ENCODE data around the gene HSPA1L. TPM values are rescaled to one million over a fixed set of nuclear protein-coding genes. Genes with fewer than 3 reads are reported as not detected.
A peak's percentile ranks its signal among the peaks of the same experiment; 100 is the strongest.

HSPA1L gene
- total RNA-seq, 2 donors from 2014 or later, result 0.33 to 1.0 TPM

DNA sequence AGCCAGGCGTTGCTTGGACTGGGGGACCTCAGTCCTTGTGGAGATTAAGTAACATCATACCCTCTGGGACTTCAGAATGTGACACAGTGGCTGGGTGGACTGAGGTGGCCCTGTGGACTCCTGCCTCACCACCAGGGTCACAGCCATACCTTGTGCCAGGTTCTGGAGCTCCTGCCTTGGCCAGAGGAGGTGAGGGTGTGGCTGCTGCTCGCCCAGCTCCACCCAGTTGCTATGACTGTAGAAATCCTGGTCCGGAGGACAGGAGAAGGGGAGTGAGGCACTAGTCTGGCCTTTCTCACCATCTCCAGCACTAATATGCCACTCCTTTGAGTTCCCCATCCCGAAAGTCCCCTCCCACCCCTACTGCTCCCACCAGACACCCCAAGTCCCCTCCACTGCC lies 39.9 kb downstream of the HSPA1L start:
- 54 to 56% methylated on average over 4 of the region's 4 CpGs for WGBS, 2 donors
- no peak for TF ChIP-seq POLR2A (IDR thresholded peaks at IDR 0.05)
- TF ChIP-seq, protein P1, sequence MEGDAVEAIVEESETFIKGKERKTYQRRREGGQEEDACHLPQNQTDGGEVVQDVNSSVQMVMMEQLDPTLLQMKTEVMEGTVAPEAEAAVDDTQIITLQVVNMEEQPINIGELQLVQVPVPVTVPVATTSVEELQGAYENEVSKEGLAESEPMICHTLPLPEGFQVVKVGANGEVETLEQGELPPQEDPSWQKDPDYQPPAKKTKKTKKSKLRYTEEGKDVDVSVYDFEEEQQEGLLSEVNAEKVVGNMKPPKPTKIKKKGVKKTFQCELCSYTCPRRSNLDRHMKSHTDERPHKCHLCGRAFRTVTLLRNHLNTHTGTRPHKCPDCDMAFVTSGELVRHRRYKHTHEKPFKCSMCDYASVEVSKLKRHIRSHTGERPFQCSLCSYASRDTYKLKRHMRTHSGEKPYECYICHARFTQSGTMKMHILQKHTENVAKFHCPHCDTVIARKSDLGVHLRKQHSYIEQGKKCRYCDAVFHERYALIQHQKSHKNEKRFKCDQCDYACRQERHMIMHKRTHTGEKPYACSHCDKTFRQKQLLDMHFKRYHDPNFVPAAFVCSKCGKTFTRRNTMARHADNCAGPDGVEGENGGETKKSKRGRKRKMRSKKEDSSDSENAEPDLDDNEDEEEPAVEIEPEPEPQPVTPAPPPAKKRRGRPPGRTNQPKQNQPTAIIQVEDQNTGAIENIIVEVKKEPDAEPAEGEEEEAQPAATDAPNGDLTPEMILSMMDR (IDR thresholded peaks at IDR 0.05), result no peak
- Histone ChIP-seq H3K9me3 (no peaks in the 10 kb centered on the region), H3K27ac (peak overlapping the region in 1 of 4 donors; percentile 12), H3K27me3 (no peaks in the 10 kb centered on the region), H3K4me1 (peaks cover 23% of the 10 kb centered on the region), H3K36me3 (replicated peaks in 1 of 2; ENCODE audit: insufficient read depth in 1 of 2, low read depth in 2 of 2) (peaks cover 4 to 8% of the 10 kb centered on the region in 2 donors), H3K4me3 (no peak overlapping the region)
- ATAC-seq (no peak), DNase-seq (peak in 1 of 4 donors; percentile 49)
- intact Hi-C loops (cut with DNase I), result no loop called here

DNA sequence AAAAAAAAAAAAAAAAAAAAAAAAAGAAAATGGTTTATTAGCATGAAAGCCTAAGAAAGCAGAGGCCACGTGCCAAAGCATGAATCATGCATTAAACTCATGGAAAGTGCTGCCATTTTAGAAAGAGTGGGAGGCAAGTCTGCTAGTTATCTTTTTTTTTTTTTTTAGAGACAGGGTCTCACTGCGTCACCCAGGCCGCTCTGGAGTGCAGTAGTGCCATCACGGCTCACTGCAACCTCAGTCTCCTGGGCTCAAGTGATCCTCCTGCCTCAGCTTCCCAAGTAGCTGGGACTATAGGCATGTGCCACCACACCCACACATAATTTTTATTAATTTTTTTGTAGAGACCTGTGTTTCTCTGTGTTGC lies 43.1 kb downstream of the HSPA1L start:
- TF ChIP-seq, protein P1 (IDR thresholded peaks at IDR 0.05), result no peak
- TF ChIP-seq POLR2A (IDR thresholded peaks at IDR 0.05), result no peak

DNA sequence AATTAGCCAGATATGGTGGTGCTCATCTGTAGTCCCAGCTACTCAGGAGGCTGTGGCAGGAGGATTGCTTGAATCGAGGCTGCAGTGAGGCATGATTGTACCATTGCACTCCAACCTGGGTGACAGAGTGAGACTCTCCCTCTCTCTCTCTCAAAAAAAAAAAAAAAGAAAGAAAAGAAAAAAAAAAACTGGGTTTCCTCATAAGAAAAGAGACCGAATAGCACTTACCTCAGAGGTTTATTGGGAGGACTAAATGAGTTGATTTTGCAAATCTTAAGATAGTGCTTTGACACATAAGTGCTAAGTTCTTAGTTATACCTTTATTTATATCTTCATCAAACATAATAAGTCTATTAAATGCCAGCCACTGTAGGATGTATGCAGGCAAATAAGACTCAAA lies 44.2 kb downstream of the HSPA1L start:
- H3K4me1 ChIP-seq, result peaks cover 9% of the 10 kb centered on the region
- H3K27ac ChIP-seq, result no peak overlapping the region
- intact Hi-C loops (cut with DNase I), result no loop called here
- H3K4me3 ChIP-seq, result no peak overlapping the region
- ATAC-seq, result no peak
- TF ChIP-seq, protein P1 (IDR thresholded peaks at IDR 0.05), result no peak
- TF ChIP-seq POLR2A (IDR thresholded peaks at IDR 0.05), result no peak
- H3K9me3 ChIP-seq, result no peaks in the 10 kb centered on the region
- DNase-seq, result no peak
- H3K36me3 ChIP-seq (replicated peaks in 1 of 2; ENCODE audit: insufficient read depth in 1 of 2, low read depth in 2 of 2), result no peaks in the 10 kb centered on the region
- no peaks in the 10 kb centered on the region for H3K27me3 ChIP-seq
- WGBS, 2 donors, result 69 to 70% methylated on average over 2 of the region's 2 CpGs

More for the DNA sequence above, 43.1 kb downstream of the HSPA1L start:
- no peaks in the 10 kb centered on the region for H3K27me3 ChIP-seq
- no peak overlapping the region for H3K4me3 ChIP-seq
- DNase-seq, result no peak
- peaks cover 16% of the 10 kb centered on the region for H3K4me1 ChIP-seq
- 65 to 72% methylated on average over 4 of the region's 4 CpGs for WGBS, 2 donors
- ATAC-seq, result no peak
- no peak overlapping the region for H3K27ac ChIP-seq
- H3K9me3 ChIP-seq, result no peaks in the 10 kb centered on the region
- no peaks in the 10 kb centered on the region for H3K36me3 ChIP-seq (replicated peaks in 1 of 2; ENCODE audit: insufficient read depth in 1 of 2, low read depth in 2 of 2)
- intact Hi-C loops (cut with DNase I), result no loop called here

DNA sequence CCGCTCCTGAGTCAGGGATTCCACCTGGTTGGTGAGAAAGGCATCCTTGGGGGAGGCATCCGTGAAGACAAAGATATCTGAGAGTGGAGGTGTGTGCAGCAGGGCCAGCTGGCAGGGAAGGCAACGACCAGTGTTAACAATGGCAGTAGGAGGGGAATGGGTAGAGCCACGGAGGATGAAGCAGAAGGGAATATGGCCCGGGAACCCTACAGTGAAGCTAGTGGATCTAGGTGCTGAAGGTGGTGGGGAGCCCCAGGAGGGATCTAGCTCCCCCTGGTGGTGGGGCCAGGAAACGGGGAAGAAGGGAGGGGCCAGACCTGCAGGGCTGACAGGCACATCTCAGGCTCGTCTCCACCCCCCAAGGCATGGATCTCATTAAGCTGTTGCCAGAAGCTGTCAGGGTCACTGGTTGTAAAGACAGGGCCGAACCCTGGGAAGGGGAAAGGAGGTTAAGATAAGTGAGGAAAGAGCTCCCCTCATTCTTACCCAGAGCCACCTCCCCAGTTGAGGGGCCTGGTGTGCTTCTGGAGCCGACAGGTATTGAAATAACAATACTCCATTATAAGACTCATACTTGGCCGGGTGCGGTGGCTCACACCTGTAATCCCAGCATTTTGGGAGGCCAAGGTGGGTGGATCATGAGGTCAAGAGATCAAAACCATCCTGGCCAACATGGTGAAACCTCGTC lies 45.3 kb downstream of the HSPA1L start:
- Histone ChIP-seq H3K4me1 (peaks cover 4% of the 10 kb centered on the region), H3K27ac (no peak overlapping the region), H3K9me3 (no peaks in the 10 kb centered on the region), H3K27me3 (no peaks in the 10 kb centered on the region), H3K36me3 (replicated peaks in 1 of 2; ENCODE audit: insufficient read depth in 1 of 2, low read depth in 2 of 2) (no peaks in the 10 kb centered on the region), H3K4me3 (no peak overlapping the region)
- ATAC-seq, result peak; percentile 80
- intact Hi-C loops (cut with DNase I), result no loop called here
- peak; percentile 73 to 86 (median 82) for DNase-seq
- 43 to 45% methylated on average over 12 of the region's 12 CpGs for WGBS, 2 donors
- TF ChIP-seq, protein P1 (IDR thresholded peaks at IDR 0.05), result peak; percentile 72 to 87 (median 81)
- TF ChIP-seq POLR2A (IDR thresholded peaks at IDR 0.05), result no peak

All from body of pancreas (tissue), 4 donors.